HG02763 (cell line): ENCODE results near the gene FAM228B.
"Not testable (repeated sequence)": the region's sequence is repeated elsewhere in the genome, so short reads cannot be mapped to it uniquely, and the experiment has no call there.

Experiments
- ATAC-seq: cut with Tn5 transposase; IDR thresholded peaks from one replicate; pipeline ENCODE4 v1.9.1; 2021; ENCODE audit warnings: mild to moderate bottlenecking, moderate library complexity; ENCODE audit not compliant: unreplicated experiment

FAM228B gene

DNA sequence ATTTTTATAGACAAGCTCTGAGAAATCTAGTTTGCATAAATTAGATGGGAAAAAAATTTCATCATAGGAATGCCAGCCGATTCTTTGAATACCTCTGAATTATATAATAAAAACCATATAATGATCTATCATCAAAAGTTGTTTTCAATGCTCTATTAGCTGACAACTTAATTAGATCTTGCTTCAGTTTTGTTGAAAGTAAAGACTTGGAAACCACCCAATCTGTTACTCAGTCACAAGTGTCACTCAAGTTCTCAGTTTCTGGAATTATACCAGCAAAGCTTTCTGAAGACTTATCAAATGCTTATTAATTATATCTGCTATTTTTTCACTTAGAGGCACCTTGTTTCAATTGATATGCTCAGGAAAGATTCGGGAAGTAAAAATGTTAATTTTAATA lies 21.3 kb upstream of the FAM228B start:
- ATAC-seq = no peak

DNA sequence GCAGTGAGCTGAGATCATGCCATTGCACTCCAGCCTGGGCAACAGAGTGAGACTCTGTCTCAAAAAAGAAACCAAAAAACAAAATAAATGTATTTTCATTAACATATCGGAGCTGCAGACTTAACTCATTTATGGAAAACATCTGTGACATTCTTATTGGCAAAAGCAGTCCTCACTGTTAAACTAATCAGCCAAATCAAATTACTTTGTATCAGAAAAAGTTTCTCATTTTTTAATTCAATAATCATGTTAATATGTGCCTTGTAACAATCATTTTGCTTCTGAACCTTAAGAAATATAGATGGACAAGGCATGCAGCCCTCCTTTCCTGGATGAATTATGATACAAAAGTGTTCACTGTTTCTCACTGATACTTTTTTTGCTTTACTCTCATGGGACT lies 20.6 kb upstream of the FAM228B start:
- ATAC-seq = no peak

DNA sequence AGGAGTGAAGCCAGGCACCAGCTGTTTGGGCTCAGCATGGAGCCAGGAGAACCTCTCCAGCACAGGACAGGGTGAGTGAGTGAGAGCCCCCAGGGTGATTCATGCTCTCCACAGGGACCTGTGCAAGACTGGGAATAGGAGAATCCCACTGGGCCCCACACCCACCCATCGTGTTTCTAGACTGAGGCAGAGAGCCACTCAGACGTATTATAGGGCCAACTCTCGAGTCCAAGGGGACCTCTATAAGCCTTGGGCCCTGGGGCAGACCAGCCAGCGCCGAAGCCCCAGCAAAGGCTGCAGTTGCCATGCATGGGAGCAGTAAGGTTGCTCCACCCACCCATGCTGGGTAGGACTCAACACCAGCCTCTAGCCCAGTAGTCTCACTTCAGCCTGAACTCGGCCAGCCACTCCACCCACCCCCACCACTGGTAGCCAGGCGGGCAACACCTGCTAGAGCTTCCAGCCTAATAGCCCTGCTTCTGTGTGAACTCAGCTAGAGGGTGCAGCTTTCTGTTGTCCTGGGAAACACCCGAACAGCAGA lies 19.1 kb upstream of the FAM228B start:
- ATAC-seq = no peak

DNA sequence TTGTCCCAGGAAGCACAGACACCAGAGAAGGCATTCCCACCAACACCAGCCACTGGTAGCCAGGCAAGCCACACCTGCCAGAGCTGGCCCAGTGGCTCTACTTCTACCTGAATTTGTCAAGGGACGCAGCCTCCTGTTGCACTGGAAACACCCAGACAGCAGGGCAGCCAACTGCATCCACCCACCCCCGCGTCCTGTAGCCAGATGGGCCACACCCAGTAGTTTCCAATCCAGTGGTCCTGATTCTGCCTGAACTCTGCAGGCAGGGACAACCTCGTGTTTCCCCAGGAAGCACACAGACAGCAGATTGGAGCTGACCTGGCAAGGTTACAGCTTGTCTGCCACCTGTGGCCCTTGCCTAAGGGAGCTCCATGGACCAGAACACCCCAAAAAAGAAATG lies 18.4 kb upstream of the FAM228B start:
- no peak for ATAC-seq

DNA sequence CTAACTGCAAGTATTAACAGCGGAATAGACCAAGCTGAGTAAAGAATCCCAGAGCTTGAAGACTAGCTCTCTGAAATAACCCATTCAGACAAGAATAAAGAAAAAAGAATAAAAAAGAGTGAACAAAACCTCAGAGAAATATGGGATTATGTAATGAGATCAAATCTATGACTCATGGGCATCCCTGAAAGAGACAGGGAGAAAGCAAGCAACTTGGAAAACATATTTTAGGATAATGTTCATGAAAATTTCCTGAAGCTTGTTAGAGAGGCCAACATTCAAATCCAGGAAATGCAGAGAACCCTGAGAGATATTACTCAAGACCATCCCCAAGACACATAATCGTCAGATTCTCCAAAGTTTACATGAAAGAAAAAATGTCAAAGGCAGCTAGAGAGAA lies 17.5 kb upstream of the FAM228B start:
- ATAC-seq = no peak

DNA sequence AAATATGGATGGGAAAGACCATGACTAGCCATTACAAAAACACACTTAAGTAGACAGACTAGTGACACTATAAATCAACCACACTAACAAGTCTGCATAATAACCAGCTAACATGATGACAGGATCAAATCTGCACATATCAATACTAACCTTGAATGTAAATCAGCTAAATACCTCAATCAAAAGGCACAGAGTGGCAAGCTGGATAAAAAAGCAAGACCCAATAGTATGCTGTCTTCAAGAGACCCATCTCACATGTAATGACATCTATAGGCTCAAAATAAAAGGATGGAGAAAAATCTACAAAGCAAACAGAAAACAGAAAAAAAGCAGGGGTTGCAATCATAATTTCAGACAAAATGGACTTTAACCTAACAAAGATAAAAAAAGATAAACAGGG lies 16.5 kb upstream of the FAM228B start:
- no peak for ATAC-seq

DNA sequence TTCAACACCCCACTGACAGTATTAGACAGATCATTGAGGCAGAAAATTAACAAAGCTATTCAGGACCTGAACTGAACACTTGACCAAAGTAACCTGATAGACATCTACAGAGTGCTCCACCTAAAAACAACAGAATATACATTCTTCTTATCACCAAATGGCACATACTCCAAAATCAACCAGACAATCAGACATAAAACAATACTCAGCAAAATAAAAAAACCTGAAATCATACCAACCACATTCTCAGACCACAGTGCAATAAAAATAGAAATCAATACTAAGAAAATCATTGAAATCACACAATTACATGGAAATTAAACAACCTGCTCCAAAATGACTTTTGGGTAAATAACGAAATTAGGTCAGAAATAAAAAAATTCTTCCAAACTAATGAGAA lies 15.9 kb upstream of the FAM228B start:
- no peak for ATAC-seq

DNA sequence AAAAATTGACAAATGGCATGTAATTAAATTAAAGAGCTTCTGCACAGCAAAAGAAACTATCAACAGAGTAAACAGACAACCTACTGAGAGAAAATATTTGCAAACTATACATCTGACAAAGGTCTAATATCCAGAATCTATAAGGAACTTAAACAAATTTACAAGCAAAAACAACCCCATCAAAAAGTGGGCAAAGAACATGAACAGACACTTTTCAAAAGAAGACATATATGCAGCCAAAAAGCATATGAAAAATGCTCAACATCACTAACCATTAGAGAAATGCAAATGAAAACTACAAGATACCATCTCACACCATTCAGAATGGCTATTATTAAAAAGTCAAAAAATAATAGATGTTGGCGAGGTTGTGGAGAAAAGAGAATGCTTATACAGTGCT lies 13.8 kb upstream of the FAM228B start:
- not testable (repeated sequence) for ATAC-seq

DNA sequence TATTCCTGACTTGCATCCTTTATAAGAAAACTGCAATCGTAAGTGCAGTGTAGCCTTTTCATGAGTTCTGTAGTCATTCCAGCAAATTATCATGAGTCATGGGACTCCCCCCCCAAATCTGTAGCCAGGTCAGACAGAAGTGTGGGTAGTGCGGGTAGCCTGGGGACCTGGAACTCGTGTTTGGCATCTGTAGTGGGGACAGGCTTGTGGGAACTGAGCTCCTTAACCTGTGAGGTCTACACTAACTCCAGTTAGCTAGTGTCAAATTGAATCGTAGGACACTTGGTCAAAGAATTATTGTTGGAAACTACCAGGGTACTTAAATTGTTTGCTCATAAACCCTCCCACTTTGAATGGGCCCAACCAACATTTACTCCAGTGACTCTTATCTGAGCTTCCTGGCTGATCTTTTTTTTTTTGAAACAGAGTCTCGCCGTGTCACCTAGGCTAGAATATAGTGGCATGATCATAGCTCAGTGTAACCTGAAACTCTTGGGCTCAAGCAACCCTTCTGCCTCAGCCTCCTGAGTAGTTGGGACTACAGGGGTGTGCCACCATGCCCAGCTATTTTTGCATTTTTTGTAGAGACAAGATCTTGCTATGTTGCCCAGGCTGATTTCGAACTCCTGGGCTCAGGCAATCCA lies 12.5 kb upstream of the FAM228B start:
- no peak for ATAC-seq

DNA sequence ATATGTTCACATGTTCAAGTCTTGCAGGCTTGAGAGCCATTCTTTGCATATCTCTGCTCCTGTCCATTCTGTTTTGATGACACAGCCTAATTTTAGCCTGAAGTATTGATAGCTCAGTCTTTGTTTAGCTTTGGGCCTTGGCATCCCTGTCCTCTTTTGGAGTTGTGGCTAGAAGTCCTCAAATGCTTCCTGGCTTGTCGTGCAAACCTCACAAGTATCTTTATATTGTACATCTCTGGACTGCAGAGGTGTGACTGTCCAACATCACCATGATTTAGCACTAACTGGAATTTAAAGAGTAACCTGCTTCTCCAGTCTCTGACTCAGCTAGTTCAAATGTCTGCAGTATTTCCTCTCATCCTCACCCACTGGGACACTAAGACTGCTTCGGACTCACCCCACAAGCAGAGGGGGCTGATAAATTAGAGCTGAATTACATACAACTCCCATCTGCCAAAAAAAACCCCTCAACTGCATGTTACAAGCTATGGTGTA lies 11.8 kb upstream of the FAM228B start:
- ATAC-seq = no peak

DNA sequence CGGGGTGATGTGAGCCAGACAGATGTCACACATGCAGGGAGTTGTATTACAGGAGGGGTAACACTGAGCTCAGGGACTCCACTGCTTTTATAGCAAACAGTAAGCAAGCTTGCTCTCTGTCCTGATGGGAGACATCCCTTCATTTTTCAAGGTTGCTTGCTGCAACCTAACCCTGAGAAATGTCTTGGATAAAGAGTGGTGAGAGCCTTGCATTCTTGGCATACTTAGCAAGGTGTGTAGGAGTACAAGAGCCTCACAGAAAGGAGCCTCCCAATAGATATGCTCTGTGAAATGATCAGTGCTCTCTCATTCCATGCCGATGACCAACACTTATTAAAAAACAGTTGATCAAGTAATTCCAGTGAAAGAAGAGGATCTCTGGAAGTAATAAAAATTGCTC lies 8.2 kb upstream of the FAM228B start:
- ATAC-seq = no peak

DNA sequence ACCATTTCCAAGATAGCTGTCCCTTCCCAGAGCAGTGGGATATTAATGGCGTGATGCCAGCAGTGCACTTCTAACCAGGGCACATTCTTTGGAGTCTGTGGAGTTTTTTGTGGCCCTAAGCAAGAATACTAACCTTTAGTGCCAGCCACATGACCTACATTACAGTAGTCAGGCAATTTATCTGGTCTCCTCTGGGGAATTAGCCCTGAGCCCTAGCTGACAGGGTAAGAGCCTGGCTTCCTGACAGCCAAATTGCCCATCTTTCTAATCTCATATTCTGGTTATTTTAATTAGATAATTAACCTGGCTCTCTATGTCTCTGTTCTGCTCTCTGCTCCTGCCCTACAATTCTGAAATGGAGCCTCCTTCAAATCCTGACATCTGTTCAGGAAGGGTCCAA lies 5.4 kb upstream of the FAM228B start:
- ATAC-seq = no peak

DNA sequence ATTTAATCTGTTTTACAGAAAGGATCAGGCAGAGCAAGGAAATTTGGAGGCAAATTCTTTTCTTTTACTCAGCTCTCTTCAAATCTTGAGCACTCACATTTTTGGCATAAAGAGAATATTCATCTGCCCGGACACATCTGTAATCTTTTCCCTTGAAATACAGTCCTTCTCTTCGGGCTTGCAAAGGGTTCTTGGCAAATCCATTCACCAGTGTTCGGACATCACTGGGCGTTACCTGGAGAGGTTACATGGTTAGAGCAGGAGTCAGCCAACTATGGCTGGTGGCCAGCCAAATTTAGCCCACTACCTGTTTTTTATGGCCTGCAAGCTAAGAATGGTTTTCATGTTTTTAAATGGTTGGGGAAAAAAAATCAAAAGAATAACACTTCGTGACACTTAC lies 2.2 kb upstream of the FAM228B start:
- no peak for ATAC-seq

DNA sequence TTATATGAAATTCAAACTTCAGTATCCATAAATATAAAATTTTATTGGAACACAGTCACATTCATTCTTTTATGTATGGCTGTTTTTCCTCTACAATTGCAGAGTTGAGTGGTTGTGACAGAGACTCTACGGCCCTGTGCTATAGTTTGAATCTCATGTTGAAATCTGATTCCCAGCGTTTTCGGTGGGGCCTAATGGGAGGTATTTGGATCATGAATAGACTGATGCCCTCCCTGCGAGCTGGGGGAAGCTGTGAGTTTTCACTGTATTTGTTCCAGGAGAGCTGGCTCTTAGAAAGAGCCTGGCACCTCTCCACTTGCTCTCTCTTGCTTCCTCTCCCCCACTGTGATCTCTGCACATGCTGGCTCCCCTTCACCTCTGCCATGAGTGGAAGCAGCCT lies 1.8 kb upstream of the FAM228B start:
- no peak for ATAC-seq

DNA sequence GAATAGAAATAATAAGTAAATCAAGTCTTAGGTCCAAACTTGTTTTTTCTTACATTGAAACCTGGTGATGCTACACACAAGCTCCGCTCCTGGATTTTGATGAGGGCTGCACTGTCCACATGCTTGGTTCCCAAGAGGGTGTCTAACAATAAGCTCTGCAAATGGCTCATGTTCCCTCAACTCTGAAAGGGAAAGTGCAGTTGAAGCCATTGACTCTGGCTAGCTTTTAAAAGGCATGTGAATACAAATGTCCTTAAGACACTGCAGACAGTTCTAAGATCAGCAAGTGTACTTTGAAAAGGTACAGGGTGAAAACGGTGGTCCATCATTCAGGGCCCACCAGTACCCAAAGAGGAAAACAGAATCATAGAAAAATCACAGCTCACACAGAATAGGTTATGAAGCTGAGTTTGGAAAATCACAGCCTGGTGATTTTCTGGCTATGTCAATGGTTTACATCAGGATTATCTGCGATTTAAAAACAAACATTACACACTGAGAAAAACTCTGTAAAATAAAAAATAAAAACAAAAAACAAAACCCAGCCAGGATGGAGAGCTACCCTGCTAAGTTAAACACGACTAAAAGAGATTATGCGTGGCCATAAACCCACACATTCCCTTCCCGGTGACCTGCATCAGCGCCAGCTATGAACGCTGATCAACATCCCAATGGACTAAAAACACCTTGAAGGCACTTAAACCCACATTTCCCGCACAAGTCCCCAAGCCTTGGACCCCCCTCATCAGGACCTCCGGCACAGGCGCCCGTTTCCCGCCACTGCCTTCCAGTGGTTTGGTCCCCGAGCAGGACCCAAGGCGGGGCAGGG lies 689 bp upstream of the FAM228B start:
- no peak for ATAC-seq

DNA sequence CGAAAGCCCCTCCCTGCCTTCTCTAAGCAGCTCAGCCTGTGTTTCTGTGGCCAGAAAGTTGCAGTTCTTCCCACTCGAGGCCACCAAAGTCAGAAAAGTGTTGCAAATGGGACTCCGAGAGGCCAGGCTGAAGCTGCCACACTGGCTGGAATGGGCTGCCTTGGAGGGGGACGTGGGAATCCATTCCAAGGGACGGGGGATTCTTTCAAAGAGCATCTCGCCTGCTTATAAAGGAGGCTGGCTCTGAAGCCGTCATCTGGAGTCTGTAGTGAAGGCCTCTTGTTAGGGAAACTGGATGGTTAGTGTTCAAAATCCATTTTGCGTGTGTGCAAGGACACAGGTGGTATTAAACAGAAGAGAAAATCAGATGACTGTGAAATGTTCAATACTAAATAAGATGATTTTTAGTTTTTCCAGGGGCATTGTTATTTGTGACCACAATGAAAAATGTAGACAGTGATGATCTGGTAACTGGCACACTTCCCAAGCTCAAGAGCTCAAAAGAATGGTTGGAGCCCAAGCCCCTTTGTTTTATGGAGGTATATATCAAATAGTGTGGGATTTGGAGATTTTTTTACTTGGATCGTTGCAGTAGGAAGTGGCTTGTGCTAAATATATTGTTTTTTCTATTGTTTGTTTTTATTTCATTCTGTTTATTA lies 782 bp downstream of the FAM228B start:
- ATAC-seq = peak; percentile 9

DNA sequence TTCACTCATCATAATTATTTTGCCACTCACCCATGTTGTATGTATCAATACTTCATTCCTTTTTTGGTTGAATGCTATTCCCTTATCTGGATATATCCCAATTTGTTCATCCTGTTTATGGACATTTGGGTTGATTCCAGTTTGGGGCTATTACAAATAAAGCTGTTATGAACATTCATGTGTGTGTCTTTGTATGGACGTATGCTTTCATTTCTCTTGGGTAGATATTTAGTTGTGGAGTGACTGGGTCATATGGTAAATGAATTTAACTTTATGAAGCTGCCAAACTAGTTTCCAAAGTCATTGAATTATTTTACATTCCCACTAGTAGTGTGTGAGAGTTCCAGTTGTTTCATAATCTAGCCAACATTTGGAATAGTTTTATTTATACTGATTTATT lies 2.7 kb downstream of the FAM228B start:
- no peak for ATAC-seq

DNA sequence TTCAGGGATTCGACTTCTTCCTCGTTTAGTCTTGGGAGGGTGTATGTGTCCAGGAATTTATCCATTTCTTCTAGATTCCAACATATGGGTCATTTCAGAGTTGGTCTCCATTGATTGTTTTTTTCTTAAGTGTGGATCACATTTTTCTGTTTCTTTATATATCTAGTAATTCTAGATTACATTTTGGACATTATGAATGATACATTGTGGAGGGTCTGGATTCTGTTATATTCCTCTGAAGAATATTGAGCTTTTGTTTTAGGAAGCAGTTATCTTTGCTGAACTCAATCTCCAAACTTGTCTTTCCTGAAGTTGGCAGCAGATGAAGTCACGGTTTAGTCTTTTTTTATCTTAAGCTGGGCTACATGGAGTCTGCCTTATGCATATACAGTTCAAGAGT lies 9.3 kb downstream of the FAM228B start:
- no peak for ATAC-seq

DNA sequence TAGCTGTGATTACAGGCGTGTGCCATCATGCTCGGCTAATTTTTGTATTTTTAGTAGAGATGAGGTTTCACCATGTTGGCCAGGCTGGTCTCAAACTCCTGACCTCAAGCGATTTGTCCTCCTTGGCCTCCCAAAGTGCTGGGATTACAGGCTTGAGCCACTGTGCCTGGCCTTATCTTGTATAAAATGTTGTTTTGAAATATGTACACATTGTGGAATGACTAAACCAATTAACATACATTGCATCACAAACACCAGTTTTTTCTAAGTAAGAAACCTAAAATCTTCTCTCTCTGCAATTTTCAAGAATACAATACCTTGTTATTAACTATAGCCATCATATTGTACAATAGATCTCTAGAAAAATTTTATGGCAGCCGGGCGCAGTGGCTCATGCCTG lies 17.0 kb downstream of the FAM228B start:
- ATAC-seq = not testable (repeated sequence)

DNA sequence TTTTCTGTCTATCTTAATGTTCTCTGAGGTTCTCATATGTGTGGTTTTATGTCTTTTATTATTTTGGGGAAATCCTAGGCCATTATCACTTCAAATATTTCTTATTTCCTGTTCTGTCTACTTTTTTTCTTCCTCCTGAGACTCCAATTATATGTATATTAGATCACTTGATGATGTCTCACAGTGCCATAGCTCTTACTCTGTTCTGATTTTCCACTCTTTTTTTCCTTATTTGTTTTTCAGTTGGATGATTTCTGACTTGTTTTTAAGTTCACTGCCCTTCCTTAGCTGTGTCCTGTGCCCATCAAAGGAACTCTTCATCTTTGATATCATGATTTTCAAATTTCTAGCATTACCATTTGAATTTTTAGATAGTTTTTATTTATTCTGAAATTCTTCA lies 24.1 kb downstream of the FAM228B start:
- no peak for ATAC-seq

DNA sequence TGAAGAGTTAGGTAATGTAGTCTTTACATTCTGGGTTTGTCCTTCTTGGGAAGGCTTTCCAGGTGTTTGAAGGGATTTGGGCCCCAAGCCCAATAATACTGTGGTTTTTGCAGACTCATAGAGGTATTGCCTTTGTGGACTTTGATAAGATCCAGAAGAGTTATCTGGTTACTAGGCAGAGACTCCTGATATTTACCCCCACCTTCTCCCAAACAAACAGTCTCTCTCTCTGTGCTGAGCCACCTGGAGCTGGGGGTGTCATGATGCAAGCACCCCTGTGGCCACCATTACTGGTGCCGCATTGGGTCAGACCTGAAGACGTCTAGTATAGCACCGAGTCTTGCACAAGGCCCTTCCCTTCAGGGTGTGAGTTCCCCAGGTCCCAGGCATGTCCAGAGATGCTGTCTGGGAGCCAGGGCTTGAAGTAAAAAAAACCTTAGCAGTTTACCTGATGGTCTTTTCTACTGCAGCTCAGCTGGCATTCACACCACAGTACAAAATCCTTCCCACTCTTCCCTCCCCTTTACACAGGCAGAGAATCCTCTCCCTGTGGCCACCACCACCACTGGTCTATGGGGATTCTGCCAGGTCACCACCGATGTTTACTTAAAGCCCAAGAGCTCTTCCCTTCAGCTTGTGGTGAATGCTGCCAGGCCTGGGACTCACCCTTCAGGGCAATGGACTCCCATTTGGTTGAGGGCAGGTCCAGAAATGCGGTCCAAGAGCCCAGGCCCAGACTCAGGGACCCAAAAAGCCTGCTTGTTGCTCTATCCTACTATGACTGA lies 29.3 kb downstream of the FAM228B start:
- no peak for ATAC-seq
